Measurements from ENCODE around the gene KDM2B. TPM values are rescaled to one million over a fixed set of nuclear protein-coding genes. Genes with fewer than 3 reads are reported as not detected.

KDM2B gene
- total RNA-seq, 1 donor from 2014 or later = 51.7 TPM

DNA sequence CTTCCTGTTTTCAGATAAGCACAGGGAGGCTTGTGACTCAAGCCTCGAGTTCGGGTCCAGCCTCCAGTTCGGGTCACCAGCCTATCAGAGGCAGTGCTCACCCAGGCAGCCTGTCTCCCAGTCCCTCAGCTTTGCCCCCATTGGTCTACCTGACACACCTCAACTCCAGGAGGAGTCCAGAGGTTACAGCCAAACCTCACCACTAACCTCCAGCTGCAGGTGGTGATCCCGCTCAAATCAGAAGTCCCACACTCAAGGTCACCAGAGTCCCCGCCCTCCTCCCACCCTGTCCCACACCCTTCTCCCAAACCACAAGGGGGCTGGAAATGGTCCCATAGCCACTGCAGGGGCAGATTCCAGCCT is 42.1 kb downstream of the KDM2B start:
- Mint-ChIP-seq H3K27me3 (peaks cover 7% of the 10 kb centered on the region), H3K27ac (peak overlapping the region; percentile 75), H3K9me3 (no peaks in the 10 kb centered on the region), H3K4me1 (ENCODE audit: unreplicated experiment) (peaks cover 21% of the 10 kb centered on the region), H3K36me3 (peaks cover 12% of the 10 kb centered on the region), H3K4me3 (peak overlapping the region; percentile 91)
- no peak for DNase-seq (ENCODE audit: extremely low spot score, unreplicated experiment)
- TF ChIP-seq, protein P1, sequence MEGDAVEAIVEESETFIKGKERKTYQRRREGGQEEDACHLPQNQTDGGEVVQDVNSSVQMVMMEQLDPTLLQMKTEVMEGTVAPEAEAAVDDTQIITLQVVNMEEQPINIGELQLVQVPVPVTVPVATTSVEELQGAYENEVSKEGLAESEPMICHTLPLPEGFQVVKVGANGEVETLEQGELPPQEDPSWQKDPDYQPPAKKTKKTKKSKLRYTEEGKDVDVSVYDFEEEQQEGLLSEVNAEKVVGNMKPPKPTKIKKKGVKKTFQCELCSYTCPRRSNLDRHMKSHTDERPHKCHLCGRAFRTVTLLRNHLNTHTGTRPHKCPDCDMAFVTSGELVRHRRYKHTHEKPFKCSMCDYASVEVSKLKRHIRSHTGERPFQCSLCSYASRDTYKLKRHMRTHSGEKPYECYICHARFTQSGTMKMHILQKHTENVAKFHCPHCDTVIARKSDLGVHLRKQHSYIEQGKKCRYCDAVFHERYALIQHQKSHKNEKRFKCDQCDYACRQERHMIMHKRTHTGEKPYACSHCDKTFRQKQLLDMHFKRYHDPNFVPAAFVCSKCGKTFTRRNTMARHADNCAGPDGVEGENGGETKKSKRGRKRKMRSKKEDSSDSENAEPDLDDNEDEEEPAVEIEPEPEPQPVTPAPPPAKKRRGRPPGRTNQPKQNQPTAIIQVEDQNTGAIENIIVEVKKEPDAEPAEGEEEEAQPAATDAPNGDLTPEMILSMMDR (conservative IDR thresholded peaks at IDR 0.05) = no peak

DNA sequence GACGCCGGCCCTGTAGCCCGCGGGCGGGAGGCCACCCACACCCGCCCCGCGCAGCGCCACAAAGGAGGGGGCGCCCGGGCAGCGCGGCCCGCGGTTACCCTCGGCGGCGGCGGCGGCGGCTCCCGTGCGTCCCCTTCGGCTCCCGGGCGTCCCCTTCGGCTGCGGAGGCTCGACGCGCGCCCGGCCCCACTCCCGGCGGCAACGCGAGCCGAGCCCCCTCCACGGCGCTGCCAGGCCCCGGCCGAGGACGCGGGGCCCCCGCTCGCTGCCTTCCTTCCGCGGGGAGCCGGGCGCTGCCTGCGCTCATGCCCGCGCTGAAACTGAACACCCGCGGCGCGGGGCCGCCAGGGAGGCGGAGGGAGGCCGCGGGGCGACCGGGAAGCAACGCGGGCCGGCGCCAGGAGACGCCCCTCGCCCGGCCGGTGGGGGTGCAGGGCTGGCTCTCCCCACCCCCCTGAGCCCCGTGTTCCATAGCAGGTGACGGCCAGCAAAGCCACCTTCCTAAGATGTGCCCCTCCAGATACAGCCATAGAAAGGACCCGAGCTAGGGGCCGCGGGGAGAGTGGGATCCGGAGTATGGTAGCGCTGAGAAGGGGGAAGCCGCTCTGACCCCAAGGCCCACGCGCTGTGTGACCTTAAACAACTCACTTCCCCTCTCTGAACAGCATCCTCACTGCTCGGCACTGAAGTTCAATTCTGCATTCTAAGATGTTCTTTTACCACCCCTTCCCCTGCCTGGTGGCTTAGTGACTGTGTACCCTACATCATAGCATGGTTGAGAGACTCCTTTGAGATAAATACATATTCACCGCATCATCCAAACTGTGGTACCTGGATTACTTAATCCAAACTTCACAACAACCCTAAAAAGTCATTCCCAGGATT is 42.8 kb downstream of the KDM2B start:
- Mint-ChIP-seq H3K27me3 (peaks cover 7% of the 10 kb centered on the region), H3K27ac (peak overlapping the region; percentile 75), H3K4me1 (ENCODE audit: unreplicated experiment) (peaks cover 27% of the 10 kb centered on the region), H3K9me3 (no peaks in the 10 kb centered on the region), H3K36me3 (peaks cover 12% of the 10 kb centered on the region), H3K4me3 (peak overlapping the region; percentile 91)
- no peak for DNase-seq (ENCODE audit: extremely low spot score, unreplicated experiment)
- TF ChIP-seq, protein P1 (conservative IDR thresholded peaks at IDR 0.05) = no peak

DNA sequence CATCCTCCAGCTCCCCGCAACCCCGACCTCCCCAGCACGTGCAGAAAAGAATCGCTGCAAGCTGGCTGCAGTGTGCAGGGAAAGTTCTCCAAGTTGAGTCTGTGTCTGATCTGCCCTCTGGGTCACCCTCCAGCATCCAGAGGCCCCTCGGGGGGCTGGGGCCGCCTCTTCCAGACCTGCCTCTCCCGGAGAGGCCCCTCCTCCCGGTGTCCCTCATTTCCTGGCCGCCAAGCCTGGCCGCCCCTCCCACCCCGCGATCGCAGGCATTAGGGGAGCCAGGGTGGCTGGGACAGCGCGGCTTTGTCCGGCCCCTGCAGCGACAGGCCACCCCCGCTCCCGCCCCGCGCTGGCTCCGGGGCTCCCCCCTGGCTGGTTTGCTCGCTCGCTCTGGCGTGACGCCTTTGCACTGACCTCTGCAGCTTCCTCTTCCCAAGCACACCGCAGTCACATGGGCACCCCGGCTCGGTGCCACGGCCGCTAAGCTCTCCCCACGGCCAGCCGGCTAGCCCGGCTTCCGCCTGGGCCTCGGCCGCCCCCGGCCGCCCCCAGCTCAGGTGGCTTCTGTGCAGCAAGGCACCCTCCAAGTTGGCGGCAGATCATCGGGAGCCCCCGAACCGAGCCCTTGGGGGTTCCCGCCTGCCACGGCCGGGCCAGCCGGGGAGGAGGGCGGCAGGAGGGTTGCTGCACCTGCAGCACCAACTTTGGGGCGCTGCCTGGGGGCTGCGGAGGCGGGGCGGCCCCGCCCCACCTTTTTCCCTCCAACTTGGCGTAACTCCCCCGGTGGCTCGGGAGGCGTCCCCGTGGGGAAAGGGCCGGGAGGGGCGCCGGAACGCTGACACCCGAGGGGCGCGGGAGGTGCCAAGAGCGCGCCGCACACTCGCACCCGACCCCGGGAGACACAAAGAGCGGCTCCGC is 43.7 kb downstream of the KDM2B start:
- peak; percentile 77 for DNase-seq (ENCODE audit: extremely low spot score, unreplicated experiment)
- TF ChIP-seq, protein P1 (conservative IDR thresholded peaks at IDR 0.05) = no peak
- Mint-ChIP-seq H3K9me3 (no peaks in the 10 kb centered on the region), H3K36me3 (peaks cover 5% of the 10 kb centered on the region), H3K27me3 (peaks cover 7% of the 10 kb centered on the region), H3K4me3 (peak overlapping the region; percentile 84), H3K27ac (peak overlapping the region; percentile 71), H3K4me1 (ENCODE audit: unreplicated experiment) (peaks cover 29% of the 10 kb centered on the region)

DNA sequence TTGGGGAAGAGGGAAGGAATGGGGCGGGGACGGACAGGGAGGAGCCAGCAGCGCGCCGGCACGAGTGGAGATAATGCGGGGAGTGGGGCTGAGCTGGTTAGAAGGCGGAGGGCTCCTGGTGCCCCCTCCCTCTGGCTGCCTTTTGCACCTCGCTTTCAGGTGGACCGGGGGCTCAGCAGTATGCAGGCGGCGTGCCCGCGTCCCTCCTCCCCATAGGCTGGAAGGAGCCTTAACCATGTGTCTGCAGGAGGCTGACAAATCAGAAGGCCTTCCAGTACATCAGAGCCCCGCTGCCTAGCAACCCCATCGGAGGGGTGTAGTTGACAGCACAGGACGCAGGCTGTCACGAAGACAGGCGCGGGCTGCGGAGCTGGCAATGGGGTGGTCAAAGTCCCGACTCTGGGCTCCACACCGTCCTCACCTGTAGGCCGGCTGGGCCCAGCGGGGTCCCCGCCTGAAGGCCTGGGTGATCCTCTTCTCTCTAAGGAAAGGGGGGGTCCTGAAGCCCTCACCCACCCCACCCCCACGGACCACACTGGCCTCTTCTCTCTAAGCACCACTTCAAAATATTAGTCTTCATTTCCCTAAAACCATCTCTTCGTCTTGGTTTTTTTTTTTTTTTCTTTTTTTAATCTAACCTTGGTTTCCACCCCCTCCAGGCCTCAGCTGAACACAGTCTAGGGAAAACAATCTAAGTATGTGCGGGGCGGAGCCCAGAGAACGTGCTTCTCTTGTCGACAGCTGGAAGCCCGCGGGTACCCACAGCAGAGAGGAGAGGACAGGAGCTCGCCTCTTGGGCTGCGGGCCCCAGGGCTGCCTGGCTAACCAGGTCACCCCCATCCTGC is 44.5 kb downstream of the KDM2B start:
- Mint-ChIP-seq H3K9me3 (no peaks in the 10 kb centered on the region), H3K4me3 (peak overlapping the region; percentile 84), H3K4me1 (ENCODE audit: unreplicated experiment) (peaks cover 30% of the 10 kb centered on the region), H3K27ac (peak overlapping the region; percentile 71), H3K36me3 (peaks cover 3% of the 10 kb centered on the region), H3K27me3 (peaks cover 7% of the 10 kb centered on the region)
- DNase-seq (ENCODE audit: extremely low spot score, unreplicated experiment) = peak; percentile 83
- TF ChIP-seq, protein P1 (conservative IDR thresholded peaks at IDR 0.05) = no peak

Data from type B pancreatic cell (in vitro differentiated cells).